ENCODE results near the gene SCFD2.
"Not testable (repeated sequence)": the region's sequence is repeated elsewhere in the genome, so short reads cannot be mapped to it uniquely, and the experiment has no call there.

Gene SCFD2

DNA sequence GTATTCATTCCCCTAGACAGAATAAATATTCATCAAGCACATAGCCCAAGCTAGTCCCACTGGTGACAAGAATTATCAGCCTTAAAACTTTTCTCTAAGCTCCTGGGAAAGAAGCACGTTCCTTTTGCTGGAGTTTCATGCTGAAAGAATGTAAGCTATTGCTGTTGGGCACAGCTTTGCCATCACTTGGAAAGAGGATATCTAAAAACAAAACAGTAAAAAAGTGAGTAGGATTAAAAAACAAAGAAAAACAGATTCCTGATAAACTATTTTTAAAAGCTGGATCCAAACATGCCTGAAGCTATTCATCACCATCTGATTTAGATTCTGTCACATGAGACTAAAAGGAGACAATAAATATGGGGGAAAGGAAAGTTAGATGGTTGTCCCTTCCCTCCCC is 176.8 kb downstream of the SCFD2 start:
- no peak for DNase-seq (ENCODE audit: low read depth)

DNA sequence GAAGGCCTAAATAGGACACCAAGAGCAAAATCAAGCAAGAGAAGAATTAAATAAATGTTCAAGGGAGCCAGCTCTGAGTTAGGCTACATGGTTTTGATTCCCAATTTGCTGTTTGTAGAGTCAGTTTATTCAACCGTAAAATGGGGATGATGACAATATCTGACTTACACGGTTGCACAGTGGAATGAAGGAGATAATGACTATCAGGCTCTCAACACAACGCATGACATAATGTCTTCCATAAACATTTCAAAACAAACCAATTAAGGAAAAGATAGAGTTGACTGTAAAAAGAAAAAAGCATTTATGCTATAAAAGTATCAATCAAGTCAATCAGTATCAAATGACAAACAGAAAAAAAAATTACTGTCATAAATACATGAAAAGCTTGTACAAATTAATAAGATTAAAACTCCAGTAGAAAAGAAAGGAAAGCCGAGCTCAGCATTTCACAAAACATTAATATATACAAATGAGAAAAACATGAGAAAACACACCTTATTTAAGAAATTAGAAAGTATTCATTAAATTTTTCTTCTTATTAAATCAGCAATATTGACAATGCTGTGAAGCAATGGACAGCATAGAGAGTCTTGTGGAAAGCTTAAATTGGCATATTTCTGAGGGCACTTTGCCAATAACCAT is 179.0 kb downstream of the SCFD2 start:
- no peak for DNase-seq (ENCODE audit: low read depth)

DNA sequence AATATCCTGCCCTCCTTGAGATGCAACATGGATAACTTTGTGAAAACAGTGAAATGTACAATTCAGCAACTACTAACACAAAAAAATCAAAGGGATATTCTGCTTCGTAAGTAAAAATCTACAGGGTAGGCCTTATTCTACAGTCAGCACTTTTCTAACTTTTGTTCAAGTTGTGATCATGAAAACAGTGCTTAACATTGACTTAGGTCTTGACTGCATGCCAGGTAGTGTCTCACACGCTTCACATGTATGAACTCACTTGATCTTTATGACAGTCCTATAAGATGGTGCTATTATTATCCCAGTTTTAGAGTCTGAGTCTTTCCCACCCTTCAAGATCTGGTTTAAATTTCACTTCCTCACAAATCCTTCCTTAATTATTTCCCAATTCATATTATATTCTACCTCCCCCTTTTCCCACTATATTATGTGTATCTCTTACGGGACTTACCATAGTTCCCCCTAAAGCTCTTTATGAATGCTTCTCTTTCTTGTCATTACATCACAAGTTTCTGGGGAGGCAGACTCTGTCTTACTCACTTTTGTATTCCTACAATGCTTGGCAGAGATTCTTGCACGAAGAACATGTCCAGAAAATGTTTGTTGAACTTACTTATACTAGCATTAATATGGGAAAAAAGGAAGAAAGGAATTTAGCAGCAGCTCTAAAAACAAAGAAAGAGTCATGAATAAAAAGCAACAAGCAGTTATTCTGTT is 179.8 kb downstream of the SCFD2 start:
- no peak for DNase-seq (ENCODE audit: low read depth)

DNA sequence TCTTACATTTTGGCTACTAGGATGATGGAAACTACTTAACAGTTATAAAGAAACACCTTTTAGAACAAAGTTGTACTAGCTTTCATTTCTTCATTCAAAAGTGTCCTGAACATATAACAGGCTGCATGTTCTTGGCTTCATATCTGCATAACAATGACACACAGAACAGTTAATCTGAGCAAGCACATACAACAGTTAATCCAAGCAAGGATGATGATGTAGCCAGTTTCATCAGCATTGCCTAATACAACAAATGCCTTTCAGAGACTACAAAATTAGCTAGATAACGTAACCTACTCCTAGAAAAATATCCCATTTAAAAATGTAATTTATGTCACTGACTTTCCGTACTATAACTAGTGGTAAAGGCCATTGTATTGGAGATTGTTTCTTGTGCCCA is 182.1 kb downstream of the SCFD2 start:
- DNase-seq (ENCODE audit: low read depth): no peak

DNA sequence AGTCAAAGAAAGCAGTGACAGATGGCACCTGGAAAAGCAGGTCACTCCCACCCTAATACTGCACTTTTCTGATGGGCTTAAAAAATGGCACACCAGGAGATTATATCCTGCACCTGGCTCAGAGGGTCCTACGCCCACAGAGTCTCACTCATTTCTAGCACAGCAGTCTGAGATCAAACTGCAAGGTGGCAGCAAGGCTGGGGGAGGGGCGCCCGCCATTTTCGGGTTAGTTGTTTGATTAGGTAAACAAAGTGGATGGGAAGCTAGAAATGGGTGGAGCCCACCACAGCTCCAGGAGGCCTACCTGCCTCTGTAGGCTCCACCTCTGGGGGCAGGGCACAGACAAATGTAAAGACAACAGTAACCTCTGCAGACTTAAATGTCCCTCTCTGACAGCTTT is 188.1 kb downstream of the SCFD2 start:
- not testable (repeated sequence) for DNase-seq (ENCODE audit: low read depth)

DNA sequence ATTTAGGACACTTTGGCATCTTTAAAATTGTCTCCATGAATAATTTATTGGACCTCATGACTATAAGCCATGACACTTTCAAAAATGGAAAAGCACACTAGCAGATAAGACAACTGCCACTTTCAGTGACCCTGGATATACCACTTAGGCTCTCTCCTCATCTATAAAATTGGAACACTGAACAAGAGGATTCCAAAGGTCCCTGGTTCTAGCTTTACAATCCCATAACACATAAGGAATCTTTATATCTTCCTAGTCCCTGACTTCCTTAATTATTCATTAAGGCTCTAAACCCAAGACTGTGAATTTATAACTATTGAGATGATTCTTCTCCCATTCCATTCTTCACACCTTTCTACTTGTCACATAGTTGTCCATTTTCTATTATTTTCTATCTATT is 190.2 kb downstream of the SCFD2 start:
- DNase-seq (ENCODE audit: low read depth): no peak

DNA sequence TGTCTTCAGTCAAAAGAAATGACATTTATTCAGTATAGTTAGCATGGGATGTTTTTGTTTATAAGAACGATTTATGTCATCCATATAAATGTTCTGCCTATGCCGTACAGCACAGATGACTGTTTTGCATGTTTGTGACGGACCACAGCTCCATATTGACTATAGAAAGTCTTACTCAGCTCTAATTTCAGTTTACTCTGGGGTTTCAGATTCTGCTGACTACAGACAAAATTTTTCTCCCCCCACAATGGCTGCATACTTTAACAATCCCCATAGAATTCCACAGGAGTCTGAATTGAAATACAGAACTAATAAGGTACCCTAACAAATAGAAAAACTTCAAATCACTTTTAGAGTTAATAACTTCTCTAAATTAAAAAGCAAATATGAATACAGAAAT is 191.0 kb downstream of the SCFD2 start:
- DNase-seq (ENCODE audit: low read depth): no peak

DNA sequence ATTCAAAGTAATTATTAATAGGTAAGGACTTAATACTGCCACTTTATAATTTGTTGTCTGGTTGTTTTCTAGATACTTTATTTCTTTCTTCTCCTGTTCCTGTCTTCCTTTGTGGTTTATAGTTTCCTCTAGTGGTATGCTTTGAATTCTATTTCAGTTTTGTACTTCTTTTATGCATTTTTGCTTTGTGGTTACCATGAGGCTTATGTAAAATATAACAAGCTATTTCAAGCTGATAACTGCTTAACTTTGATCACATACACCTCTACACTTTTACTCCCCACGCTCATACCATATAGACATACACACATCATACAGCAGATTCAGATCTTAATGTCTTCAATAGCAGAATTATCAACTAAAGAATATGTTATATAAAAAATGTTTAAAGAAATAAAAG is 192.3 kb downstream of the SCFD2 start:
- DNase-seq (ENCODE audit: low read depth): no peak

DNA sequence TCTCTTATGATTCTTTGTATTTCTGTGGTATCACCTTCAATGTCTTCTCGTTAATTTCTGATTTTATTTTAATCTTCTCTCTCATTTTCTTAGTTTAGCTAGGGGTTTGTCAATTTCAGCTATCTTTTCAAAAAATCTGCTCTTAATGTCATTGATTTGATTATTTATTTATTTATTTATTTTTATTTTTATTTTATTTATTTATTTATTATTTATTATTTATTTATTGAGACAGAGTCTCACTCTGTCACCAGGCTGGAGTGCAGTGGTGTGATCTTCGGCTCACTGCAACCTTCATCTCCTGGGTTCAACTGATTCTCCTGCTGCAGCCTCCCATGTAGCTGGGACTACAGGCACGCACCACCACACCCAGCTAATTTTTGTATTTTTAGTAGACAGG is 194.1 kb downstream of the SCFD2 start:
- no peak for DNase-seq (ENCODE audit: low read depth)

DNA sequence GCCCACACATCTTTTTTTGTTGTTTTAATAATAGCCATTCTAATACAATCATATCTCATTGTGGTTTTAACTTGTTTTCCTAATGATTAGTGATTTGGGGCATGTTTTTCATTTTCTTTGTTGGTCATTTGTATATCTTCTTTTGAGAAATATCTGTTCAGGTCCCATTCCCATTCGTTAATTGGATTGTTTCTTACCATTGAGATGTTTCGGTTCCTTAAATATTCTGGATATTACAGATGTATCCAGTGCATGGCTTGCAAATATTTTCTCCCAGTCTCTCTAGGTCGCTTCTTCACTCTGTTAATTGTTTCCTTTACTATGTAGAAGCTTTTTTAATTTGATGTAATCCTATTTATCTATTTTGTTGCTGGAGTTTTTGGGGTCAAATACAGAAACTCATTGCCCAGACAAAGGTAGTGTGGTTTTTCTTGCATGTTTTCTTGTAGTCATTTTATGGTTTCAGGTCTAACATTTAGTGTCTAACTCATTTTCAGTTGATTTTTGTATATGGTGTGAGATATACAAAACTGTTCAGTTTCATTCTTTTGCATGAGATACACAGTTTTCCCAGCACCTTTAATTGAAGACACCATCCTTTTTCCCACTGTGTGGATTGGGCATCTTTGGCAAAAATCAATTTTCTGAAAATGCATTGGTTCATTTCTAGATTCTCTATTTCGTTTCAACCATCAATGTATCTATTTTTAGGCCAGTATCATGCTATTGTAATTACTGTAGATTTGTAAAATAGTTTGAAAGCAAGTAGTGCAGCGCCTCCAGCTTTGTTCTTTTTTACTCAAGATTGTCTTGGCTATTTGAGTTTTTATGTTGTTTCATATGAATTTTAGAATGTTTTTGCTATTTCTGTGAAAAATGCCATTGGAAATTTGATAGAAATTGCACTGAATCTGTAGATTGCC is 195.9 kb downstream of the SCFD2 start:
- DNase-seq (ENCODE audit: low read depth): no peak

DNA sequence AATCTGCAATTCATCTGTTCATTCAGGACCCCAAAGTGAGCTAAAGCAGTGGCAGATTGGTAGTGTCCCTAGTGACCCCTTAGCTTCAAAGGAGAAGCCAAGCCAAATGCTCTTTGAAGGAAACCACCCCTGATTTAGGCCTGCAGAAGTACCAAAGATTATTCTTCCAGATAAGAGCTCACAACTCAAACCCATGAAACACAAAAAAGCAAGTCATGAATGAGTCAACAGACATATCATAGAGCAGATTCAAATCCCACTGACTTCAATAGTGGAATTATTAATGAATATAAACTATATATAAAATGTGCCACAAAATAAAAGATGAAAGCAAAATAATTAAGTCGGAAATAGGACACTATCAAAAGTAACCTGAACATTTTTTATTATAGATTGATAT is 197.6 kb downstream of the SCFD2 start:
- no peak for DNase-seq (ENCODE audit: low read depth)

DNA sequence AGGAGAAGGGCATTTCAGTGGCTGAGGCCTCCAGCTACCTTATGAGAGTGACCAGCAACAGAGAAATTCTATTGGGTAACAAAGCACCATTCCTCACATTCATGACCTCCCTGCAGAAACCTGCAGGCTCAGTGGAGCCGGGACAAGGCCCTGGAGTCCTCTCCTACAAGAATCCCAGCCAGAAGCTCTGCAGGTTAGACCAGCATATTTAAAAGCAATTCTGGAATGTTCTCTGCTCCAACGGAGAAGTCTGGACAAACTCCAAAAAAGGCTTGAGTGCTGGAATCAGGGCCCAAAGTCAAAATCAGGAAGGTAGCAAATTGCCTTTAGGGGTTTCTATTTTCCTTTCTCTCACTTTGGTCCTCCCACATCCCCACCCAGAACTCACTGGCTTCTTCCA is 202.9 kb downstream of the SCFD2 start:
- no peak for DNase-seq (ENCODE audit: low read depth)

DNA sequence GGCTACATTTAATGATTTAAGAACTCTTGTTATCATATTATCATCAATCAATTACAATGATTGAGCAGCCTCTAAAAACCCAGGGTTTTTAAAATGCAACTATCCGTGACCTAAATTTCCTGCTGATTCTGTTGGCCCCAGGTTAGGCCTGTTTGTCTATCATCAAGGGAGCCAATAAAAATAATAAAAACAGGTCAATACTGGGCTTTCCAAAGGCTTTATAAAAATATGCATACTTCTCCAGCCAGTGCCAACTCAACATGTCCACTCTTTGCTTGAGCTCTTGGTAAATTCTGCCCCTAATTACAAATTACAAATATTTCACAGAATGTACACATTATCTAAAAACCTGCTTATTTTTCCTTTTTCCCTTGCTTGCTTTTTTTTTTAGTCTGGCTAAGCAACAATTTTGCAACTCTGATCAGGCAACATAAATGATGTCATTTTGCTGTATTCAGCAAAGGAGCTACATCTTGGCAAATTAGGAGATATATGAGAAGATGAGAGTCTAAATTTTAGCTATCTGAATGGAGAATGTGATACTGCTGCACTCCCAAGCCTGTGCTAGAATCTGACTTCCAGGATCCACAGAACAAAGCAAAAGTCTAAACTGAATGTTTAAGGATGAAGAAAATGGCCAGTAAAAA is 204.0 kb downstream of the SCFD2 start:
- DNase-seq (ENCODE audit: low read depth): no peak

DNA sequence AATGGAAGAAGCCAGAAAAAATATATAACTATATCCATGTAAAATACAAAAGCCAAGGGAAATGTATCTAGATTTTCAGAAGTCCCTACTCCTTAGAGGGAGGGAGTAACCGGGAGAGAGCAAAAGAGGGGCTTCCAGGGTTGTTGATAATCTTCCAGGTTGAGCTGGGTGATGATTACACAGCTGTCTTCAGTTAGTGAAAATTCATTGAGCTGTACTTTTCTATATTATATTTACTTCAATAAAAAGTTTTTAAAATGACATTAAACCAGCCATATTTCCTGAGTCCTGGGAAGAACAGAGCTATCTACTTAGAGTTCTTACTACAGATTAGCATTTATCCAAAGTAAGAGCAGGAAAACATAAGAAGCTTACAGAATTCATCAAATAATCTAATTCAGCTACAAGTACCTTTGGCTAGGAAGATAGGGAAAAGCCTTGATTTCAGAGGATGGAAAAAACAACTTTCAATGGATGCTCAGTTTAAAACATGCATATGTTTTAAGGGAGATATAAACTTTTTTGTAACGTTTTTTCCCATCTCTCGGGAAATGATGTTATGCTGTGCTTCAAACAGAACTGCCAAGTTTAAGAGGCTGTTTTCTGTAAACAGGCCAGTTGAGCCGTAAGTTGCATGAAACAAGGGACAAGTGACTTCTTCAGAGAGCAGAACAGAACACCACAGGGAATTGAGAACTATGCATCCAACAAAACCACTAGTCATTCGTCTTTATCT is 204.6 kb downstream of the SCFD2 start:
- DNase-seq (ENCODE audit: low read depth): no peak

DNA sequence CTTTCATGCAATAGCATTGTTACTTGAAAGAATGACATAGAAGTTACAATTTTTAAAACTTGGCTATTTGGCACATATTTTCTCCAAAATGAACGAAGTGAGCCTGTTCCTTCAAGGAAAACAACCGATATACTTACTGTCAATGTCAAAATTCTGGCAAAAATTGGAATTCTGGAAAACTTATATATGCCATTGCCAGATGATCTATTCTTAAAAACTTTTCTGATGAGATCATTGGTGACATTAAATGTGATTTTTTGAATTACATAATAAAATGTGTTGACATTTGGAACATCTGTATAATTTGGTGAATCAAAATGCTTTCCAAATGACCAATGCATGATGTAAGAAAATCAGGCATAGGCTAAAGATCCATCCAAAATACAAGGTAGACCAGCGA is 209.0 kb downstream of the SCFD2 start:
- DNase-seq (ENCODE audit: low read depth): no peak

DNA sequence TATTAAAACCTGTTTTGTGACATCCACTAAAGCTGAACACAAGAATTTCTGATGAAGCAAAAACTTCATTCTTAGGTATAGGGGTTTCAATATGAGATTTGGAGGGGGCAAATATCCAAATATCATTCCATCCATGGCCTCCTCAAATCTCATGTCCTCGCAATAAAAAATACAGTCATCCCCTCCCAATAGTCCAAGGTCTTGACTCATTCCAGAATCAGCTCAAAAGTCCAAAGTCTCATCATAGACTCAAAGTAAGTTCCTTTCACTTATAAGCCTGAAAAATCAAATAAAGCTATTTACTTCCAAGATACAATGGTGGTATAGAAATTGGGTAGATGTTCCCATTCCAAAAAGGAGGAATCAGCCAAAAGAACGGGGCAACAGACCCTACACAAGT is 213.4 kb downstream of the SCFD2 start:
- no peak for DNase-seq (ENCODE audit: low read depth)

DNA sequence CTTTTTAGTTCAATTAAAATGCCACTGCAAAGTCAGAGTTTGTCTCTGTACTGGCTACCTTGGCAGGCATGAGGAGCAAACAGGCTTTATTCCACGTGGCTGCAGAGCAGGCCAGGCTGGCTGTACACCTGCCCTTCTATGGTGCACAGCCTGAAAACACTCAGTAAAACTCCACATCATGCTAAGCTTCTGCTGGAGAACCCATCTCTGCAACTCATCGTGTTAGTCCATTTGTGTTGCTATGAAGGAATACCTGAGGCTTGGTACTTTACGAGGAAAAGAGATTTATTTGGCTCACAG is 214.4 kb downstream of the SCFD2 start:
- DNase-seq (ENCODE audit: low read depth): no peak

DNA sequence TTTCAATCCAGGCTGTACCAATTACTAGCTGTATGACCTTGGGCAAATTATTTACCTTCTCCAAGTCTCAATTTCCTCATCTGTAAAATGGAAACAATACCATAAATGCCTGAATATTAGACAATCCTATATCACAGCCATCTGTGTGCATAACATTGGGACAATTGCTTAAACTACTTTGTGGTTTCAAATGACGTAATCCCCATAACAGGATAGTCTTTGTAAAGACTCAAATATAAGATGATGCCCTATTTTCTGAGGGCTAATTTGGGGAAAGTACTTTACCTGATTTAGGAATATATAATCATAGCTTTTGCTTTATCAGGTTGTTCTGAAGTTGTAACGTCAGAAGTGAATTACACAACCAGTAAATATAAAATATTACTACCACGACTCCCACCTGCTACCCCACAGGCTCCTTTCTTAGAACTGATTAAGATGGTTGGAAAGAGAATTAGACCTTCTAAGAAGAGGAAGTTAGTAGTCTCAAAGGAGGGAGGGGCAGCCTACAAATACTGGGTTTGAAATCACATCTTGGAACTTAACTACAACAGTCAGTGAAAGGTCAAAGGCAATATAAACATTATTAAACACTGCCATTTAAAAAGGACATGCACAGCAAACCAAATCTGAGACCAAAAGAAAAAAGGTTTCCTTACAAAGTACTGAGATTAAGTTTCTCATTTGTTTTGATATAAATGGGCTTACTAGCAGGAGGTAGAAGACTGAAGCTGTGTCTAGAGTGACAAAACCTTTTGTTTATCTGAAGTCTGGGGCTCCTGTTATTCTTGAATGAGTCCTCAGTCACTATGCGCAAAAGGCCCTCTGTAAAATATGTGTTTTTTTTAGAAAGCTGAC is 215.0 kb downstream of the SCFD2 start:
- no peak for DNase-seq (ENCODE audit: low read depth)

DNA sequence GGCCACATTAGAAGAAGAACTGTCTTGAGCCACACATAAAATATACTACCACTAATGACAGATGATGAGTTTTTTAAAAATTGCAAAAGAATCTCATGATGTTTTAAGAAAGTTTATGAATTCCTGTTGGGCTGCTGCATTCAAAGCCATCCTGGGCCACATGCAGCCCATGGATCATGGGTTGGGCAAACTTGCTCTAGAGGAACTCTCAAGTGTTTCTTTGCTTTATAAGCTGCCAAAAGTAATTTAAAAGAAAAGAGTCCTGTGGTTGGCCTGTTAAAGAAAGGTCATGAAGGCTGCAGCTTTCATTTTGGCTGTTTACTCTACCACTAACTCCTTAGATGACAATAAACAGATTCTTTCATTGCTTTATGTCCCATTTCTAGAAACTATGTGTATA is 218.2 kb downstream of the SCFD2 start:
- DNase-seq (ENCODE audit: low read depth): no peak

DNA sequence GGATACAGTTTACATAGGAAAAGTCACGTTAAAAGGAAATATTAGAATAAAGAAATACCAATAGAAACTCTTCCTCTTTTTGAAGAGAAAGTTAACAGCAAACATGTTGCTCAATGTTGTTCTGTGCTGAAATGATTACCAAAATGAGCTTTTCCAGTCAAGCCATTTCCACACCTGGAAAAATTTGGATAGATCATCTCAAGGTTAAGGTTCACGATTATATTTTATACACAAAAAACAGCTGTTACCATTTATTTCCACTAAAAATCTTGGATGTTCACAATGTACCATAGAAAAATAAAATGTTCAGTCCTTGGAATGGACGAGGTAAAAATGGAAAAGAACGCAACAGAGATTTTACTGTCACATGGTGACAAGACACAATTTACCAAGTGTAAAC is 218.7 kb downstream of the SCFD2 start:
- no peak for DNase-seq (ENCODE audit: low read depth)

DNA sequence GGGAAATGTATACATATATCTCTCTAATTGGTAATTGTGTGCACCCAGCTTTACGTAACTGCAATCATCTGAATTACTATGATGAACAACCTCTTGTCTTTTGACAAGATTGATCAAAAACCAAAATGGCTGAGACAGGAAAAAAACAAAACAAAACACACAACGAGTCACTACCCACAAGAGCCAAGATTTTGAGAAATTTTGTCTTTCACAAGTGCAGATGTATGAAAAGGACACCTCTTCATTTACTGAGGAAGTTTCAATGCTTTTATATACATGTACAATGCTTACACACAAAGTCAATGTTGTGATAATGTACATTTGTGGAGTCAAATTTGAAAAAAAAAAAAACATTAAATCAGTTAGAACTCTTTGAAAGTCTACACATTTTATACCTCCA is 224.6 kb downstream of the SCFD2 start:
- DNase-seq (ENCODE audit: low read depth): no peak

All from CMK (cell line).